Type B pancreatic cell (in vitro differentiated cells): ENCODE measurements around the gene RPS6KB2. TPM values are rescaled to one million over a fixed set of nuclear protein-coding genes. Genes with fewer than 3 reads are reported as not detected.

Source experiments
- DNase-seq: peaks from one replicate; pipeline ENCODE4 v3.0.0; 2021; ENCODE audit warnings: mixed read lengths; ENCODE audit not compliant: unreplicated experiment; ENCODE audit errors: extremely low spot score
- H3K27ac Mint-ChIP-seq: 2 replicates; pipeline ENCODE4 v1.8.0; 2021; ENCODE audit warnings: mild to moderate bottlenecking, mixed read lengths
- H3K27me3 Mint-ChIP-seq: 2 replicates; pipeline ENCODE4 v1.8.0; 2021; ENCODE audit warnings: mixed read lengths
- H3K36me3 Mint-ChIP-seq: 2 replicates; pipeline ENCODE4 v1.8.0; 2021; ENCODE audit warnings: mixed read lengths
- H3K4me1 Mint-ChIP-seq: one replicate; pipeline ENCODE4 v1.8.0; 2021; ENCODE audit warnings: mixed read lengths; ENCODE audit not compliant: unreplicated experiment
- H3K4me3 Mint-ChIP-seq: 2 replicates; pipeline ENCODE4 v1.8.0; 2021; ENCODE audit warnings: mild to moderate bottlenecking, mixed read lengths
- H3K9me3 Mint-ChIP-seq: 2 replicates; pipeline ENCODE4 v1.8.0; 2021; ENCODE audit warnings: mixed read lengths
- total RNA-seq: library from RNA; stranded (reverse); gene quantifications from 2 replicates; pipeline ENCODE4 v1.2.1, GENCODE V29; 2021; ENCODE audit warnings: low replicate concordance
- TF ChIP-seq, protein P1 (sequence below): fragments of 200-600 bp; sonication (generic); conservative IDR thresholded peaks from 2 replicates; pipeline ENCODE4 v1.5.0; 2021; ENCODE audit warnings: antibody characterized with exemption, mild to moderate bottlenecking

The RPS6KB2 gene
- total RNA-seq, 1 donor from 2014 or later, result 57.0 TPM

DNA sequence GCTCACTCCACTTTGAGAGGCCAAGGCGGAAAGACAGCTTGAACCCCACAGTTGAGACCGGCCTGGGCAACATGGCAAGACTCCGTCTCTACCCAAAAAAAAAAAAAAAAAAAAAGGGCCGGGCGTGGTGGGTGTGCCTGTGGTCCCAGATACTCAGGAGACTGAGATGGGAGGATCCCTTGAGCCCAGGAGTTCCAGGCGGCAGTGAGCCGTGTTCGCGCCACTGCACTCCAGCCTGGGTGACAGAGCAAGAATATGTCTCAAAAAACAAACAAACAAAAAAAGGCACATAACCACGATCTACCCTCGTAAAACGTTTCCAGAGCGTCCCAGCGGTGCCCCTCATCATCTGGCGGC, 37.4 kb upstream of the RPS6KB2 start:
- Mint-ChIP-seq H3K27me3 (peaks cover 11% of the 10 kb centered on the region), H3K27ac (peak overlapping the region; percentile 85), H3K4me3 (peak overlapping the region; percentile 92), H3K9me3 (no peaks in the 10 kb centered on the region), H3K4me1 (peaks cover 18% of the 10 kb centered on the region), H3K36me3 (no peaks in the 10 kb centered on the region)
- DNase-seq, result no peak
- TF ChIP-seq, protein P1, sequence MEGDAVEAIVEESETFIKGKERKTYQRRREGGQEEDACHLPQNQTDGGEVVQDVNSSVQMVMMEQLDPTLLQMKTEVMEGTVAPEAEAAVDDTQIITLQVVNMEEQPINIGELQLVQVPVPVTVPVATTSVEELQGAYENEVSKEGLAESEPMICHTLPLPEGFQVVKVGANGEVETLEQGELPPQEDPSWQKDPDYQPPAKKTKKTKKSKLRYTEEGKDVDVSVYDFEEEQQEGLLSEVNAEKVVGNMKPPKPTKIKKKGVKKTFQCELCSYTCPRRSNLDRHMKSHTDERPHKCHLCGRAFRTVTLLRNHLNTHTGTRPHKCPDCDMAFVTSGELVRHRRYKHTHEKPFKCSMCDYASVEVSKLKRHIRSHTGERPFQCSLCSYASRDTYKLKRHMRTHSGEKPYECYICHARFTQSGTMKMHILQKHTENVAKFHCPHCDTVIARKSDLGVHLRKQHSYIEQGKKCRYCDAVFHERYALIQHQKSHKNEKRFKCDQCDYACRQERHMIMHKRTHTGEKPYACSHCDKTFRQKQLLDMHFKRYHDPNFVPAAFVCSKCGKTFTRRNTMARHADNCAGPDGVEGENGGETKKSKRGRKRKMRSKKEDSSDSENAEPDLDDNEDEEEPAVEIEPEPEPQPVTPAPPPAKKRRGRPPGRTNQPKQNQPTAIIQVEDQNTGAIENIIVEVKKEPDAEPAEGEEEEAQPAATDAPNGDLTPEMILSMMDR, result no peak

- H3K4me1 Mint-ChIP-seq, result peaks cover 18% of the 10 kb centered on the region
- peak within 1 kb of the TSS; percentile 85 for H3K27ac Mint-ChIP-seq
- DNase-seq, result peak; percentile 96
- peak within 1 kb of the TSS; percentile 92 for H3K4me3 Mint-ChIP-seq
- TF ChIP-seq, protein P1, result no peak
- no peaks in the 10 kb centered on the region for H3K9me3 Mint-ChIP-seq
- peaks cover 11% of the 10 kb centered on the region for H3K27me3 Mint-ChIP-seq
- H3K36me3 Mint-ChIP-seq, result no peaks in the 10 kb centered on the region
These were observed 36.8 kb upstream of the RPS6KB2 start, which contains the start of gene RAD9A for GRCh38 chr11:67391304-67392182. Gene RAD9A, plus strand, starts transcription at chr11:67391986. Its CDS starts 59 bp downstream, at chr11:67392045.

DNA sequence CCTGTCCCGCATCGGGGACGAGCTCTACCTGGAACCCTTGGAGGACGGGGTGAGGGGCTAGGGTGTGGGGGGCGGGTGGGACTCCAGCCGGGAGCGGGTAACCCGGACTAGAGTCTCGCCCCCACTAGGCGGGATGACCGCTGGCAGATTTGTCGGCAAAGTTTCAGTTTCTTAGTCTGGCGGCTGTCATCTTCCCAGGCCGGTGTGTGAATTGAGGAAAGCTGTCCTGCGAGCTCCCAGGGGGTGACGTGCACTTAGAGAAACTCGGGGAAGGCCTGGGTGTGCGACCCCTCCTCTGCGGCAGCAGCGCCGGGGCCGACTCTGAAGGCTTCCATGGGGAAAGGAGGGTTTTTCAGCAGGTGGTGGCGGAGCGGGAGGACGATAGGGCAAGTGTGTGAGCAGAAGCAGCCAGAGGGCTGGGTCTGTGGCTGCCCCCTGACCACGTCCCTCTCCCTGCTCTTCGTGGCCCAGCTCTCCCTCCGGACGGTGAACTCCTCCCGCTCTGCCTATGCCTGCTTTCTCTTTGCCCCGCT, 36.0 kb upstream of the RPS6KB2 start:
- no peak for DNase-seq
- H3K4me1 Mint-ChIP-seq, result peaks cover 18% of the 10 kb centered on the region
- H3K4me3 Mint-ChIP-seq, result peak overlapping the region; percentile 92
- no peaks in the 10 kb centered on the region for H3K9me3 Mint-ChIP-seq
- peaks cover 4% of the 10 kb centered on the region for H3K27me3 Mint-ChIP-seq
- H3K27ac Mint-ChIP-seq, result peak overlapping the region; percentile 63
- H3K36me3 Mint-ChIP-seq, result no peaks in the 10 kb centered on the region
- TF ChIP-seq, protein P1, result no peak

DNA sequence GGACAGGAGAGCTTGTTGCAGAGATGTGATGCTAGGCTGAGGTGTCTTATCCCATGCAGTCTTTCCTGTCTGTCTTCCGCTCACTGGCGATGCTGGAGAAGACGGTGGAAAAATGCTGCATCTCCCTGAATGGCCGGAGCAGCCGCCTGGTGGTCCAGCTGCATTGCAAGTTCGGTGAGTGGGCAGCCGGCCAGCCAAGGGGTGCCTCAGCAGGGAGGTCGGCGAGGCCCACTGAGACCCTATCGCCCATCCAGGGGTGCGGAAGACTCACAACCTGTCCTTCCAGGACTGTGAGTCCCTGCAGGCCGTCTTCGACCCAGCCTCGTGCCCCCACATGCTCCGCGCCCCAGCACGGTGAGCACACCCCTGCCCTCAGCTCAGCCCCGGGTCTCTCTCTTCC, 34.9 kb upstream of the RPS6KB2 start:
- peaks cover 18% of the 10 kb centered on the region for H3K4me1 Mint-ChIP-seq
- no peaks in the 10 kb centered on the region for H3K9me3 Mint-ChIP-seq
- no peaks in the 10 kb centered on the region for H3K36me3 Mint-ChIP-seq
- H3K4me3 Mint-ChIP-seq, result peak overlapping the region; percentile 92
- H3K27ac Mint-ChIP-seq, result peak overlapping the region; percentile 78
- TF ChIP-seq, protein P1, result no peak
- no peak for DNase-seq
- H3K27me3 Mint-ChIP-seq, result no peaks in the 10 kb centered on the region

DNA sequence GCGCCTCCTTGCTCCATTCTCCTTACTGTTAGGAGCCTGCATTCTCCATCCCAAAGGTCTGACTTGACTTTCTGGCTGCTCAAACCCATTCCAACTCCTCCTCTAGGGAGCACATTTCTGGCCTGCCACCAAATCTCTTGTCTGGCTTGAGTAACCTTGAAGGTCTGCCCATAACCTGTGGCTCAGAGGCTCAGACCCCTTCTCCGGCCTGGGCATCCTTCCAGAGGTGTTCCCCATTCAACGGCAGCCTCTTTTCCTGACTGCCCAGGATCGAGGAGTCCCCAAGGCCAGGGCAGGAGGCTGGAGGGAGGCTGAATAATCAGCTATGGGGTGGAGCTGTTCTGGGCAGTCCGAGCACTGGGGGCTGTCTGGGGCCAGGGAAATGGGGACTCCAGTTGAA, 34.3 kb upstream of the RPS6KB2 start:
- Mint-ChIP-seq H3K9me3 (no peaks in the 10 kb centered on the region), H3K36me3 (no peaks in the 10 kb centered on the region), H3K27me3 (no peaks in the 10 kb centered on the region), H3K27ac (peak overlapping the region; percentile 78), H3K4me1 (peaks cover 17% of the 10 kb centered on the region), H3K4me3 (peak overlapping the region; percentile 68)
- DNase-seq, result no peak
- TF ChIP-seq, protein P1, result no peak
